Testis (tissue), 2 donors: ENCODE data around the gene CYP4X1.

Experiments
- CTCF ChIP-seq, 3 experiments: fragments of 450-650 bp in 2 of 3; fragments of 200-600 bp in 1 of 3; sonication (generic) in 1 of 3; IDR thresholded peaks; one replicate each; pipeline ENCODE4 v1.5.1; 2016 to 2019; ENCODE audit warnings: antibody characterized with exemption in 3 of 3, mild to moderate bottlenecking in 2 of 3, moderate library complexity in 1 of 3
- POLR2A ChIP-seq: fragments of 450-650 bp; IDR thresholded peaks from one replicate; pipeline ENCODE4 v1.6.1; 2017; ENCODE audit warnings: antibody characterized with exemption, mild to moderate bottlenecking, moderate library complexity

GRCh38 chr1:46983830-46984586 is 39.5 kb upstream of the CYP4X1 start:
- no peak for TF ChIP-seq POLR2A
- no peak for TF ChIP-seq CTCF (IDR thresholded peaks at IDR 0.05)
